Measurements from ENCODE around the gene GPR137B.

GRCh38 chr1:236213534-236213933, 71.2 kb downstream of the GPR137B start:
- TF ChIP-seq CTCF (IDR thresholded peaks at IDR 0.05; ENCODE audit: low read depth, low read length, poor library complexity, severe bottlenecking), result no peak
- TF ChIP-seq EZH2phosphoT487 (IDR thresholded peaks at IDR 0.05; ENCODE audit: borderline replicate concordance, low read length), result no peak
